ENCODE results near the gene KCNIP4. TPM values are rescaled to one million over a fixed set of nuclear protein-coding genes. Genes with fewer than 3 reads are reported as not detected.

The KCNIP4 gene
- total RNA-seq, 4 donors from 2014 or later, result not detected

DNA sequence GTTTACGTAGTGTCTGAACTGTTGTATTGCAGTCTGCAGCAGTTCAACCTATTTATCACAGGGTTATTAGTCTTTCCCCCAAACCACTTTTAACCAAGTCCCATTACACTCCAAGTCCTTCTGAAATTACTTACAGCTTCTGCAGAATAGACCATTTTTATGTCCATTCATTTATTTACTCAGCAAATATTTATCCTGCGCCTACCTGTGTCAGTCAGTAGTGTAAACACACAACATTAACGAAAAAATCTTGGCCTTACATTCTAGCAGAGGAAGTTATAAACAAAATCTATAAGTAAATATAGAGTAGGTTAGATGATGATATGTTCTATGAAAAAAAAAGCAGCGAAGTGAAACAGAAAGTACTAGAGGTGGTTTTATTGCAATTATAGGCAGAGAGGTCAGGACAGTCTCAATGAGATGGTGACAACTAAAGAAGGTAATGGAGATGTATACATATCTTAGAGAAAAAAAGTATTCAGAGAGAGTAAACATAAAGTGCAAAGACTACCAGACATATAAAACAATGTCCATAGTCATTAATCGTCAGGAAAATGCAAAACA is 534.7 kb downstream of the KCNIP4 start:
- WGBS, 2 donors, result 83 to 90% methylated on average over 5 of the region's 5 CpGs

GRCh38 chr4:21411086-21411485 is 537.5 kb downstream of the KCNIP4 start:
- no peak overlapping the region for H3K27ac ChIP-seq
- no peak for DNase-seq (ENCODE audit: low spot score in 2 of 2)
- no peaks in the 10 kb centered on the region for H3K9me3 ChIP-seq
- no peaks in the 10 kb centered on the region for H3K27me3 ChIP-seq
- H3K4me3 ChIP-seq, result no peak overlapping the region
- H3K36me3 ChIP-seq, result no peaks in the 10 kb centered on the region
- WGBS, 2 donors, result 29 to 33% methylated on average over 1 of the region's 1 CpG
- no peaks in the 10 kb centered on the region for H3K4me1 ChIP-seq
- TF ChIP-seq CTCF (IDR thresholded peaks at IDR 0.05) (no peak), POLR2A (IDR thresholded peaks at IDR 0.05) (no peak), EP300 (IDR thresholded peaks at IDR 0.05) (no peak)

More for the DNA sequence above, 534.7 kb downstream of the KCNIP4 start:
- H3K36me3 ChIP-seq, result no peaks in the 10 kb centered on the region
- no peak overlapping the region for H3K4me3 ChIP-seq
- H3K27me3 ChIP-seq, result no peaks in the 10 kb centered on the region
- no peak for TF ChIP-seq CTCF (IDR thresholded peaks at IDR 0.05)
- TF ChIP-seq EP300 (IDR thresholded peaks at IDR 0.05), result no peak
- no peak for TF ChIP-seq POLR2A (IDR thresholded peaks at IDR 0.05)
- H3K9me3 ChIP-seq, result no peaks in the 10 kb centered on the region
- no peak overlapping the region for H3K27ac ChIP-seq
- H3K4me1 ChIP-seq, result no peaks in the 10 kb centered on the region
- no peak for DNase-seq (ENCODE audit: low spot score in 2 of 2)

GRCh38 chr4:21410372-21410771 is 538.2 kb downstream of the KCNIP4 start:
- TF ChIP-seq CTCF (IDR thresholded peaks at IDR 0.05) (no peak), POLR2A (IDR thresholded peaks at IDR 0.05) (no peak), EP300 (IDR thresholded peaks at IDR 0.05) (no peak)
- Histone ChIP-seq H3K4me1 (no peaks in the 10 kb centered on the region), H3K27me3 (no peaks in the 10 kb centered on the region), H3K9me3 (no peaks in the 10 kb centered on the region), H3K4me3 (no peak overlapping the region), H3K27ac (no peak overlapping the region), H3K36me3 (no peaks in the 10 kb centered on the region)
- 84% methylated on average over 4 of the region's 4 CpGs for WGBS, 2 donors
- DNase-seq (ENCODE audit: low spot score in 2 of 2), result no peak

GRCh38 chr4:21387683-21388082 is 560.9 kb downstream of the KCNIP4 start:
- Histone ChIP-seq H3K4me1 (no peaks in the 10 kb centered on the region), H3K27ac (no peak overlapping the region), H3K9me3 (peaks cover 0 to 8% (median 0%) of the 10 kb centered on the region in 4 donors), H3K36me3 (no peaks in the 10 kb centered on the region), H3K27me3 (no peaks in the 10 kb centered on the region), H3K4me3 (no peak overlapping the region)
- DNase-seq (ENCODE audit: low spot score in 2 of 2), result no peak
- TF ChIP-seq EP300 (IDR thresholded peaks at IDR 0.05) (no peak), CTCF (IDR thresholded peaks at IDR 0.05) (no peak), POLR2A (IDR thresholded peaks at IDR 0.05) (no peak)
- WGBS, 2 donors, result 48 to 49% methylated on average over 4 of the region's 4 CpGs

GRCh38 chr4:21386166-21386780 is 562.3 kb downstream of the KCNIP4 start:
- no peak for DNase-seq (ENCODE audit: low spot score in 2 of 2)
- H3K27ac ChIP-seq, result no peak overlapping the region
- WGBS, 2 donors, result 83 to 90% methylated on average over 3 of the region's 3 CpGs
- TF ChIP-seq EP300 (IDR thresholded peaks at IDR 0.05) (no peak), POLR2A (IDR thresholded peaks at IDR 0.05) (no peak), CTCF (IDR thresholded peaks at IDR 0.05) (no peak)
- H3K36me3 ChIP-seq, result no peaks in the 10 kb centered on the region
- peaks cover 0 to 3% (median 0%) of the 10 kb centered on the region in 4 donors for H3K9me3 ChIP-seq
- H3K27me3 ChIP-seq, result no peaks in the 10 kb centered on the region
- H3K4me3 ChIP-seq, result no peak overlapping the region
- no peaks in the 10 kb centered on the region for H3K4me1 ChIP-seq

Measured in tibial nerve (tissue), 4 donors.